ENCODE measurements around the gene ZBTB17. TPM values are rescaled to one million over a fixed set of nuclear protein-coding genes. Genes with fewer than 3 reads are reported as not detected.
"Not testable (repeated sequence)": the region's sequence is repeated elsewhere in the genome, so short reads cannot be mapped to it uniquely, and the experiment has no call there.

ZBTB17 gene
- total RNA-seq, 1 donor from 2014 or later = 26.5 TPM

- no peak for ATAC-seq
These were observed 36.2 kb upstream of the ZBTB17 start for GRCh38 chr1:16011936-16012589.

- ATAC-seq = no peak
These were observed 34.9 kb upstream of the ZBTB17 start for GRCh38 chr1:16010837-16011236.

- no peak for ATAC-seq
These were observed 33.8 kb upstream of the ZBTB17 start for GRCh38 chr1:16009678-16010077.

GRCh38 chr1:16009030-16009460 is 33.1 kb upstream of the ZBTB17 start:
- ATAC-seq = peak; percentile 50

- no peak for ATAC-seq
These were observed 31.9 kb upstream of the ZBTB17 start for GRCh38 chr1:16007671-16008341.

- ATAC-seq = peak; percentile 79
These were observed 30.9 kb upstream of the ZBTB17 start for GRCh38 chr1:16006552-16007485.

GRCh38 chr1:16006010-16006409 is 30.1 kb upstream of the ZBTB17 start:
- no peak for ATAC-seq

GRCh38 chr1:16005597-16005996 is 29.7 kb upstream of the ZBTB17 start:
- no peak for ATAC-seq

GRCh38 chr1:16001274-16001673 is 25.4 kb upstream of the ZBTB17 start:
- not testable (repeated sequence) for ATAC-seq

- no peak for ATAC-seq
These were observed 23.0 kb upstream of the ZBTB17 start for GRCh38 chr1:15998929-15999328.

GRCh38 chr1:15997637-15998280 is 21.9 kb upstream of the ZBTB17 start:
- ATAC-seq = no peak

GRCh38 chr1:15997076-15997585 is 21.2 kb upstream of the ZBTB17 start:
- ATAC-seq = no peak

- peak; percentile 77 for ATAC-seq
These were observed 18.9 kb upstream of the ZBTB17 start for GRCh38 chr1:15994590-15995351.

GRCh38 chr1:15994081-15994480 is 18.2 kb upstream of the ZBTB17 start:
- ATAC-seq = no peak

- no peak for ATAC-seq
These were observed 17.8 kb upstream of the ZBTB17 start for GRCh38 chr1:15993666-15994065.

GRCh38 chr1:15992582-15993500 is 16.9 kb upstream of the ZBTB17 start:
- no peak for ATAC-seq

- no peak for ATAC-seq
These were observed 16.3 kb upstream of the ZBTB17 start for GRCh38 chr1:15992187-15992553.

- no peak for ATAC-seq
These were observed 15.7 kb upstream of the ZBTB17 start for GRCh38 chr1:15991427-15992186.

- no peak for ATAC-seq
These were observed 13.9 kb upstream of the ZBTB17 start for GRCh38 chr1:15989776-15990175.

Data from esophagus mucosa (tissue), 1 donor.